ENCODE measurements around the gene LRMDA.
"Not testable (repeated sequence)": the region's sequence is repeated elsewhere in the genome, so short reads cannot be mapped to it uniquely, and the experiment has no call there.

The LRMDA gene

GRCh38 chr10:76509446-76509845, 1078.0 kb downstream of the LRMDA start:
- no peak for DNase-seq

- no peak for DNase-seq
Measured at GRCh38 chr10:76514321-76514720, 1082.9 kb downstream of the LRMDA start.

GRCh38 chr10:76514869-76515268, 1083.4 kb downstream of the LRMDA start:
- DNase-seq, result no peak

GRCh38 chr10:76522547-76522946, 1091.1 kb downstream of the LRMDA start:
- DNase-seq, result no peak

- DNase-seq, result no peak
Measured at GRCh38 chr10:76523246-76523645, 1091.8 kb downstream of the LRMDA start.

- DNase-seq, result no peak
Measured at GRCh38 chr10:76523791-76524351, 1092.4 kb downstream of the LRMDA start.

GRCh38 chr10:76526833-76527232, 1095.4 kb downstream of the LRMDA start:
- not testable (repeated sequence) for DNase-seq

- DNase-seq, result no peak
Measured at GRCh38 chr10:76540331-76540730, 1108.9 kb downstream of the LRMDA start.

GRCh38 chr10:76540786-76541185, 1109.4 kb downstream of the LRMDA start:
- no peak for DNase-seq

- no peak for DNase-seq
Measured at GRCh38 chr10:76541852-76542251, 1110.4 kb downstream of the LRMDA start.

- no peak for DNase-seq
Measured at GRCh38 chr10:76542307-76542930, 1111.0 kb downstream of the LRMDA start.

- DNase-seq, result no peak
Measured at GRCh38 chr10:76543655-76544054, 1112.2 kb downstream of the LRMDA start.

- DNase-seq, result no peak
Measured at GRCh38 chr10:76544789-76545188, 1113.4 kb downstream of the LRMDA start.

GRCh38 chr10:76546411-76546810, 1115.0 kb downstream of the LRMDA start:
- DNase-seq, result no peak

- peak; percentile 68 for DNase-seq
Measured at GRCh38 chr10:76547352-76547972, 1116.0 kb downstream of the LRMDA start.

- DNase-seq, result no peak
Measured at GRCh38 chr10:76548716-76549115, 1117.3 kb downstream of the LRMDA start.

GRCh38 chr10:76549171-76549570, 1117.7 kb downstream of the LRMDA start:
- no peak for DNase-seq

- no peak for DNase-seq
Measured at GRCh38 chr10:76550806-76551205, 1119.4 kb downstream of the LRMDA start.

GRCh38 chr10:76552091-76552873, 1120.9 kb downstream of the LRMDA start:
- DNase-seq, result no peak

GRCh38 chr10:76553263-76554032, 1122.0 kb downstream of the LRMDA start:
- no peak for DNase-seq

GRCh38 chr10:76554033-76554408, 1122.6 kb downstream of the LRMDA start:
- no peak for DNase-seq

GRCh38 chr10:76554478-76554877, 1123.1 kb downstream of the LRMDA start:
- no peak for DNase-seq

GRCh38 chr10:76555067-76555670, 1123.7 kb downstream of the LRMDA start:
- DNase-seq, result no peak
